Right kidney (tissue), 9 donors: ENCODE data around the gene PDZK1.
"Not testable (repeated sequence)": the region's sequence is repeated elsewhere in the genome, so short reads cannot be mapped to it uniquely, and the experiment has no call there.

Experiments
- DNase-seq: peaks from one replicate; pipeline ENCODE4 v3.0.0-alpha.2; 2016
- long read RNA-seq, 8 donors: transcript quantifications; one replicate each; lab custom pipeline, GENCODE V29; 2026

The PDZK1 gene
- long read RNA-seq, donor 1, transcript PDZK1-202 (9 exons, 2,230 nt), result major isoform, 39 of 184 reads
- long read RNA-seq, donor 1, partial matches to known transcripts, result 123 of 184 reads
- long read RNA-seq, donor 1, other reads (novel, unspliced or antisense), result 19 of 184 reads
- long read RNA-seq, donor 2, transcript PDZK1-202 (9 exons, 2,230 nt), result major isoform, 30 of 98 reads
- long read RNA-seq, donor 2, partial matches to known transcripts, result 66 of 98 reads
- long read RNA-seq, donor 2, other reads (novel, unspliced or antisense), result 0 of 98 reads
- long read RNA-seq, donor 3, transcript PDZK1-202 (9 exons, 2,230 nt), result major isoform, 16 of 59 reads
- long read RNA-seq, donor 3, partial matches to known transcripts, result 43 of 59 reads
- long read RNA-seq, donor 3, other reads (novel, unspliced or antisense), result 0 of 59 reads
- long read RNA-seq, donor 4, transcript PDZK1-202 (9 exons, 2,230 nt), result major isoform, 22 of 75 reads
- long read RNA-seq, donor 4, partial matches to known transcripts, result 53 of 75 reads
- long read RNA-seq, donor 4, other reads (novel, unspliced or antisense), result 0 of 75 reads
- long read RNA-seq, donor 5, transcript PDZK1-202 (9 exons, 2,230 nt), result major isoform, 33 of 135 reads
- long read RNA-seq, donor 5, partial matches to known transcripts, result 97 of 135 reads
- long read RNA-seq, donor 5, other reads (novel, unspliced or antisense), result 5 of 135 reads
- long read RNA-seq, donor 6, transcript PDZK1-202 (9 exons, 2,230 nt), result major isoform, 22 of 59 reads
- long read RNA-seq, donor 6, partial matches to known transcripts, result 36 of 59 reads
- long read RNA-seq, donor 6, other reads (novel, unspliced or antisense), result 0 of 59 reads
- long read RNA-seq, donor 7, transcript PDZK1-202 (9 exons, 2,230 nt), result major isoform, 28 of 78 reads
- long read RNA-seq, donor 7, partial matches to known transcripts, result 38 of 78 reads
- long read RNA-seq, donor 7, other reads (novel, unspliced or antisense), result 9 of 78 reads
- long read RNA-seq, donor 8, transcript PDZK1-202 (9 exons, 2,230 nt), result major isoform, 36 of 121 reads
- long read RNA-seq, donor 8, partial matches to known transcripts, result 77 of 121 reads
- long read RNA-seq, donor 8, other reads (novel, unspliced or antisense), result 7 of 121 reads

GRCh38 chr1:145707183-145707867, at the start of gene PDZK1:
Gene PDZK1, minus strand, starts transcription at chr1:145707368. Its CDS starts 19,347 bp downstream, at chr1:145688021.
- DNase-seq, result peak; percentile 37

GRCh38 chr1:145751491-145752037, 44.4 kb upstream of the PDZK1 start:
- no peak for DNase-seq

- no peak for DNase-seq
Observed at GRCh38 chr1:145750426-145750825, 43.3 kb upstream of the PDZK1 start.

GRCh38 chr1:145747398-145748247, 40.5 kb upstream of the PDZK1 start:
- DNase-seq, result no peak

GRCh38 chr1:145740269-145740668, 33.1 kb upstream of the PDZK1 start:
- no peak for DNase-seq

- DNase-seq, result no peak
Observed at GRCh38 chr1:145736191-145736590, 29.0 kb upstream of the PDZK1 start.

- no peak for DNase-seq
Observed at GRCh38 chr1:145730900-145731299, 23.7 kb upstream of the PDZK1 start.

GRCh38 chr1:145730467-145730866, 23.3 kb upstream of the PDZK1 start:
- DNase-seq, result no peak

GRCh38 chr1:145729666-145730436, 22.7 kb upstream of the PDZK1 start:
- no peak for DNase-seq

GRCh38 chr1:145729196-145729595, 22.0 kb upstream of the PDZK1 start:
- no peak for DNase-seq

- not testable (repeated sequence) for DNase-seq
Observed at GRCh38 chr1:145726193-145726592, 19.0 kb upstream of the PDZK1 start.

GRCh38 chr1:145720878-145721671, 13.9 kb upstream of the PDZK1 start:
- DNase-seq, result peak; percentile 78

- DNase-seq, result no peak
Observed at GRCh38 chr1:145720556-145720877, 13.3 kb upstream of the PDZK1 start.

- DNase-seq, result no peak
Observed at GRCh38 chr1:145719230-145720079, 12.3 kb upstream of the PDZK1 start, which contains the start of gene CD160. Gene CD160, plus strand, starts transcription at chr1:145719499. Its CDS starts 8,829 bp downstream, at chr1:145728328.

- not testable (repeated sequence) for DNase-seq
Observed at GRCh38 chr1:145718465-145718864, 11.3 kb upstream of the PDZK1 start.

GRCh38 chr1:145717833-145718232, 10.7 kb upstream of the PDZK1 start:
- no peak for DNase-seq

- DNase-seq, result no peak
Observed at GRCh38 chr1:145716641-145717345, 9.6 kb upstream of the PDZK1 start.
